Stomach (tissue), 4 donors: Measurements from ENCODE around the gene ECI1.

ENCODE experiments used
- CTCF ChIP-seq, 7 experiments: fragments of 450-650 bp in 4 of 7; fragments of 200-600 bp in 3 of 7; sonication (generic) in 3 of 7; IDR thresholded peaks; one replicate each; pipeline ENCODE4 v1.5.1; 2016 to 2019; ENCODE audit warnings: antibody characterized with exemption in 7 of 7, control low read depth in 2 of 7, mild to moderate bottlenecking in 1 of 7
- EP300 ChIP-seq: sonication (generic); formaldehyde crosslinking; IDR thresholded peaks from one replicate; pipeline ENCODE4 v1.6.1; 2017; ENCODE audit warnings: antibody characterized with exemption
- POLR2A ChIP-seq, 4 donors: fragments of 450-650 bp; IDR thresholded peaks; one replicate each; pipeline ENCODE4 v1.6.1; 2016; ENCODE audit warnings: antibody characterized with exemption in 4 of 4, control low read depth in 2 of 4, mild to moderate bottlenecking in 1 of 4, moderate library complexity in 1 of 4

- no peak for TF ChIP-seq CTCF (IDR thresholded peaks at IDR 0.05)
- TF ChIP-seq POLR2A (IDR thresholded peaks at IDR 0.05) = no peak
- no peak for TF ChIP-seq EP300
These were observed 8.3 kb downstream of the ECI1 start for GRCh38 chr16:2243031-2243528.
